HG02588 (cell line): ENCODE measurements around the gene COPS6.

Source experiments
- ATAC-seq: cut with Tn5 transposase; IDR thresholded peaks from one replicate; pipeline ENCODE4 v1.9.1; 2021; ENCODE audit warnings: mild to moderate bottlenecking, moderate library complexity; ENCODE audit not compliant: unreplicated experiment

Gene COPS6

DNA sequence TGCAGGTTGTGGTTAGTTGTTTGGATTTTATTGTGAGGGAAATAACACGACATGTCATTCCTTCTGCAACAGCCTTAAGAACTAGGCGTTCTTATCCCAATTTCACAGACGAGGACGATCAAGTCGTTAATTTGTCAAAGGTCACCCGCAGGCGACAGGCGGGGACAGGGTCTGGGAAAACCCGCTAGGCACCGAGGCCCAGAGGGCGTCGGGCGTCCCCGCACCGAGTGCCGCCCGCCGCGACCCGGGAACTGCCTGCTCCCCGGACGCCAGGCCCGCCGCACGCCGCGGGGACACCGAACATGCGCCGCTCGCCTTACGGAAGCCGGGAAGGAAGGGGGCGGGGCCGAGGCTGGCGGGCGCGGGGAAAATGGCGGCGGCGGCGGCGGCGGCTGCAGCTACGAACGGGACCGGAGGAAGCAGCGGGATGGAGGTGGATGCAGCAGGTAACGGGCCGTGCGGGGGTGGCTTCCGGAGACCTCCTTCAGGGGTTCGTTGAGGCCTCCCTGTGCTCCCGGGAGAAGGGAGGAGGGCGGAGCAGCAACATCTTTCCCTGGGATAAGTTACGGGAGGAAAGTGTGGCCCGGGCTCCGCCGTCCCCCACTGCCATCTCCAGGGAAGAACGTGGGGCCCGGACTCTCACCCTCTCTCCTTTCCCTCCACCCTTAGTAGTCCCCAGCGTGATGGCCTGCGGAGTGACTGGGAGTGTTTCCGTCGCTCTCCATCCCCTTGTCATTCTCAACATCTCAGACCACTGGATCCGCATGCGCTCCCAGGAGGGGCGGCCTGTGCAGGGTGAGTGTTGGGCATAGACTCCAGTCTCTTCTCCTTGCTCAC, at the start of gene COPS6:
COPS6 (plus strand) TSS at position 349 of the 837 bp plus-strand sequence; CDS start at position 371, 22 bp downstream.
- ATAC-seq, result peak; percentile 67

DNA sequence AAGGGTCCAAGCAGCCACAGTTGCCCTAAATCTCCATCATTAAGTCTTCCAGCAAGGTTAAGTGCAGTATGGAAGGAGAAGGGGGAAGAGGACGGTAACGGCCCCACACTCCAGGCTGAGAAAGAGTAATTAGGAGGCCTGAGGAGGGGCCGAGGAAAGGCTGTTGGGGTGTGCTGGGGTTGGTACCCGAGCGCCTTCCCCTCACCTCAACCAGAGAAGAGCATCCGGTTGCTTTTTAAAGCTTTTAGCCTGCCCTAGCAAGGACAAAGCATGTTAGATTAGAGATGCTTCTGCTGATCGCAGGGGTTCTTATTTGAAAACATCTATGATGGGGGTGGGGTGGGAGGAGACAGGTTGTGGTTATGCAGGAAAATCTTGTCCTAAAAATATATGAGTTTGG, 48.2 kb upstream of the COPS6 start:
- no peak for ATAC-seq

DNA sequence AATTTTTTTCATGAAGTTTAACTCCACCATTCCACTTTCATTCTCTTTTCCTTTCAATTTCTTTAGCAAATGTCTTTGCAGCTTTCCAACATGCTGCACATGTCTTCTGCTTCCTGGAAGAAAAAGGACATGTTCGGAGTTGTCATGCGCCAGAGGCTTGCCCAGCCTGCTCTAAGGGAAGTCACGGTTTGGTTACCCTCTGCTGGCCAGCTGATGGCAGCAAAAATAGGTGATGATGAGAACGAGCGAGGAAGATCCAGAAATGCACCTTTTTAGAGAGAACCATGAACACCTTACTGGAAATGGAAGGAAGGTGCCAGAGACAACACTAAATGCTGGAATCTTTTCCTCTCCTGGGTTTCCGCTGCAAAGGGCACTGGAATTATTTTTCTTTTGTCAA, 44.1 kb upstream of the COPS6 start:
- ATAC-seq, result no peak

DNA sequence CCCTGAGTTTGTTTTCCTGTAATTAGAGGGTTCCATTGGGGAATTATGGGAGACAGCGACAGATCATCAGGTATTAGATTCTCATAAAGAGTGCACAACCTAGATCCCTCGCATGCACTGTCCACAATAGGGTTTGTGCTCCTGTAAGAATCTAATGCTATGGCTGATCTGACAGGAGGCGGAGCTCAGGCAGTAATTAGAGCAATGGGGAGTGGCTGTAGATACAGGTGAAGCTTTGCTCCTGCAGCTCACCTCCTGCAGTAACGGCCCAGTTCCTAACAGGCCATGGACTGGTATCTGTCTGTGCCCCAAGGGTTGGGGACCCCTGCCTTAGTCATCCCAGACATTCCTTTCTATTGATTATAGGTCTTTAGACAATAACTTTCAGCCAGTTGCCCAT, 40.1 kb upstream of the COPS6 start:
- no peak for ATAC-seq

DNA sequence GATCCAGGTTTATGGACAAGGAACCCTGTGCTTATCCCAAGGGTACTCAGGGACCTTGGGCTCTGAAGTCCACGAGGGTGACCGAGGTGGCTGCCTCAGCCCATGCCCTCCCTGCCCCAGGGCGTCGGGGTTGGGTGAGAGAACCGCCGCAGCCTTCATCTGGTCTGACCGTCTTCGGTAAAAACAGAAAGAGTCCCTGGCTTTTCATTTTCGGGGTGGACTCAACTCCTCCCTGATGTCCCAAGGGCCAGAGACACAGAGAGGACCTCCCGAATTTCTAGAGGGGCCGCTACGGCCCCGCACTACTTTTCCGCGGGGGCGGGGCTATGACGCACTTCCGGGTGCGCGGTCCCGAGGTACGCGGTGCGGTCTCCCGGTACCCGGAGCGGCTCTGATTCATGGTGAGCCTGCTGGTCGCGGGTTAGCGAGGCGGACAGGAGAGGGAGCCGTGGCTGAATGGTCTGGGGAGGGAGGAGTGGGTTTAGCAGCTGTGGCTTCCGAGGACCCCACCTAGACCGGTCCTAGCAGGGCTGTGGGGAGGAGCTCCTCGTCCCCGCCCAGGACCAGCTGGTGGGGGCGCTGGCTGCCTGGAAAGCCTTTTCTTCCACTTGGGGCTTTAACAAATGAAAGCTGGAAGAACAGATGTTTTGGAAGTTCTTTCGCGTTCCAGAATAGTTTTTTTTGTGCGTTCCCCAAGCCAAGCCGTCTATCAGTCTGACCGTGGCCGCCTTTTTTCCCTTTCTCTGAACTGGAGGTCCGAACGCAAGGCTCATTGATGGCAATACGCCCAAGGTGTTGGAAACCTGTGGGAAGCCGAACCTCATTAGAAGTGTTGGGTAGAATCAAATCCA, 39.1 kb upstream of the COPS6 start, which contains the start of gene ZSCAN21:
ZSCAN21 (plus strand) TSS at position 334 of the 851 bp plus-strand sequence. CDS start 7,233 bp downstream, outside the sequence.
- peak; percentile 91 for ATAC-seq

DNA sequence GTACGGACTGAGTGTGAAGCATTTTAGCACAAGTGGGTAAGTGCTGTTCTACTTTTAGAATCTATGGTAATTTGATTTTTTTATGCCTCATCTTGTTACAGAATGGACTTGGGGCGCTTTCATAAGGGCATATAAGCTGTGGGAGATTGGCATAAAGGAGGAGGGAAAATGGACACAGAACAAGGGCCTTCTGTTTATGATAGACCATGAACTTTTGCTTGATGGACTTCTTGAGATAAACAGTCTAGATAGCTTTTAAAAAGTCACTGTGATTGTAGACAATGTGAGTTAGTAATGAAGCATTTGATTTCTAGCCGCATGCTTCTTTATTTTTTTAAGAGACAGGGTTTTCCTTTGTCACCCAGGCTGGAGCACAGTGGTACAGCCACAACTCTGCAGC, 37.2 kb upstream of the COPS6 start:
- ATAC-seq, result no peak

DNA sequence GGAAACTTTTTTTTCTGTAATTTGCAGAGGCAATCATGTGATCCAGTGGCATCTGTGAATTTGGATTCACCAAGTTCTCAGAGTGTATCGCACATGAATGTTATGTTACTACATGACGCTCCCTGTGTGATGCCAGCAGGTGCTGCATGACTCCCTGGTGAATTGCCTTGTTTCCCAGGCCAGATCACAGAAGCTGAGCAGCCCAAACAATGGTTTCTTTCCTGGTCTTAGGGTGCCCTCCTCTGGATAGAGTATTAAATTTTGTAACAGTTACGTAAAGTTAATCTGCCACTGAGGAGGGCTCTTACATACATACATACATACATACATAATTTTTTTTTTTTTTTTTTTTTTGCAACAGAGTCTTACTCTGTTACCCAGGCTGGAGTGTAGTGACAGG, 35.6 kb upstream of the COPS6 start:
- ATAC-seq, result no peak

DNA sequence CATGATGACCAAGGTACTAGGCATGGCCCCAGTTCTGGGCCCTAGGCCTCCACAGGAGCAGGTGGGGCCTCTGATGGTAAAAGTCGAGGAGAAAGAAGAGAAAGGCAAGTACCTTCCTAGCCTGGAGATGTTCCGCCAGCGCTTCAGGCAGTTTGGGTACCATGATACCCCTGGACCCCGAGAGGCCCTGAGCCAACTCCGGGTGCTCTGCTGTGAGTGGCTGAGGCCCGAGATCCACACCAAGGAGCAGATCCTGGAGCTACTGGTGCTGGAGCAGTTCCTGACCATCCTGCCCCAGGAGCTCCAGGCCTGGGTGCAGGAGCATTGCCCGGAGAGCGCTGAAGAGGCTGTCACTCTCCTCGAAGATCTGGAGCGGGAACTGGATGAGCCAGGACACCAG, 31.8 kb upstream of the COPS6 start:
- no peak for ATAC-seq

DNA sequence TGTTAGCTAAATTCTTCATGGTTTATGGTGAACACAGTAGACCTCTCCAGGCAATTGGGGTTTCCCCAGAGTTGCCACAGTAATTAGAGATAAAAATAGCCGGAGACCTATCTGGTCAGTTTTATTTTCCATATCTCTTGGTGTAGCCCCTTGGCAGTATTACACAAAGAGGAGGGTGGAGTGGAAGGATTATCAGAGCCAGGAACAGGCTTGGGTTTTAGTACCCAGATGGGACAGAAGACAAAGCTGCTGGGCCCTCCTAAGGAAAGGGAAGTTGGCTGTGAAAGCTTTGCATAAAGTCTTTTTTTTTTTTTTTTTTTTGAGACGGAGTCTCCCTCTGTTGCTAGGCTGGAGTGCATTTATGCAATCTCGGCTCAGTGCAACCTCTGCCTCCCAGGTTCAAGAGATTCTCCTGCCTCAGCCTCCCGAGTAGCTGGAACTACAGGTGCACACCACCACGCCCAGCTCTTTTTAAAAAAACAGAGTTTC, 29.5 kb upstream of the COPS6 start:
- no peak for ATAC-seq

DNA sequence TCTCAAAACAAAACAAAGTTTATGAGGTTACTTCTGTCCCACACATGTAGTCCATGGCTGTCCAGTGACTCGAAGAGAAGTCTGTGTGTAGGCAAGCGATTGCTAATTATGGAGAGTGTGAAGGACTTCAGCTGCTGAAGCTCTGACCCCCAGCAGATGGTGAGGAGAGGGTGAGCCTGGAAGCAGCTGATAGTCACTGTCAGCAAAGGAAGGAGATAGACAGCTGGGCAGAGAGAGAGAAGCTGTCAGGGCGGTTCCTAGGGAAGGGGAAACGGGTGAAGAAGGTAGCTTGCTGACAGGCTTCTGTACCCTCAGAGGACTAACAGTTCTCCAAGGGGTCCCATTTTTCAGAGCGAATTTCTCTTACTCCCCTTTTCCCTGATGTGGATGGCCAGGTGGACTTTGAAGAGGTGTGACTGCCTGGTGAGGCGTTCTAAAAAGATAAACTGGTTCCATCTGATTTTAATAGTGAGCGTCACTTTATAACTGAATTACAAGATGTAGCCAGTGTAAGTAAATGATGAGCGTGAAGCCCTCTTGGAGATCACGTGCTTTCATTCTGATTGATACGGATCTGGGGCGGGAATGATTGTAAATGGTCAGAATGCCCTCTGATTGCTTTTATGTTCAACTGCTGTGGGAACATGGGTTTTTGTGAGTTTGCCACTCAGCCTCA, 27.1 kb upstream of the COPS6 start:
- no peak for ATAC-seq

DNA sequence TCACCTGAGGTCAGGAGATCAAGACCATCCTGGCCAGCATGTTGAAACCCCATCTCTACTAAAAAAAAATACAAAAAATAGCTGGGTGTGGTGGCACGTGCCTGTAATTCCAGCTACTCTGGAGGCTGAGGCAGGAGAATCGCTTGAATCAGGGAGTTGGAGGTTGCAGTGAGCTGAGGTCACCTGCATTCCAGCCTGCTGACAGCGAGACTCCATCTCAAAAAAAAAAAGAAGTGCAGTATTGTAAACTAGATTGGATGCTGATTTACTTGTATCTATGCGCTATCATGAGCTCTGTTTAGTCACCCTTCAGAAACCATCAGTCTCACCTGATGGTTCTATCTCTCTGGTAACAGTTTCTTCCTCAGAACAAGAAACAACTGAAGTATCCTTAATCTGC, 25.4 kb upstream of the COPS6 start:
- no peak for ATAC-seq

DNA sequence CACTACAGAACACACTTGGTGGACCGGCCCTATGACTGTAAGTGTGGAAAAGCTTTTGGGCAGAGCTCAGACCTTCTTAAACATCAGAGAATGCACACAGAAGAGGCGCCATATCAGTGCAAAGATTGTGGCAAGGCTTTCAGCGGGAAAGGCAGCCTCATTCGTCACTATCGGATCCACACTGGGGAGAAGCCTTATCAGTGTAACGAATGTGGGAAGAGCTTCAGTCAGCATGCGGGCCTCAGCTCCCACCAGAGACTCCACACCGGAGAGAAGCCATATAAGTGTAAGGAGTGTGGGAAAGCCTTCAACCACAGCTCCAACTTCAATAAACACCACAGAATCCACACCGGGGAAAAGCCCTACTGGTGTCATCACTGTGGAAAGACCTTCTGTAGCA, 24.6 kb upstream of the COPS6 start:
- ATAC-seq, result no peak

DNA sequence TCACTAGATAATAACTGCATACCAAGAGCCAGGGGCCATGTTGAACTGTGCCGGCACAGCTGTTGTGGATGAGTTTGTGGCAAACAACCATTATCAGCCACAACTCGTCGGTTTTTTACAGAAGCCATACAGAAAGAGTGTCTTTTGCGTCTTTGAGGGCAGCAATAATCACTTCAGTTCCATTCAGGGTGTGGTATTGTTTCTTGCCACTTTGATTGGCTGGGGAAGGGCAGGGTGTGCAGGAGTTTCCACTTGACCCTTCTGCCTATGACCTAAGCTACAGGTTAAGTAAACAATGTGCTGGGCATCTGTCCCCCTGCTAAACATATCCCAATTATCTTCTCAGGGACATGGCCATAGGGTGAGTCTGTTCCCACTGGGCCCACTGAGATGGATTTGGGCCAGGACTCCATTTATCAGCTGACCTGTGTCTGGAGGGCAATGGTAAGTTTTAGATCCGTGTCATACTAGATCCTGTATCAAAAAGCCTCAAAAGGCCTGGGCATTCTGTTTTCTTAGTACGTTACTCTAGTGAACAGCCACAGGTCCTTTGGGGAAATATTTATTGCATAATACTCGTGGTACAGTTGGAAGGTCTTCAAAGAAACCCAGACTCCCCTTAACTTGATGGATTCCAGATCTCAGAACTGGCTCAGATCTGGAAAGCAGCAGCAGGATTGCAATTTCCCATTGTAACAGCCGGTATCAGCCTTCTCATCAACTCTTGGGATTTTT, 23.1 kb upstream of the COPS6 start:
- no peak for ATAC-seq

DNA sequence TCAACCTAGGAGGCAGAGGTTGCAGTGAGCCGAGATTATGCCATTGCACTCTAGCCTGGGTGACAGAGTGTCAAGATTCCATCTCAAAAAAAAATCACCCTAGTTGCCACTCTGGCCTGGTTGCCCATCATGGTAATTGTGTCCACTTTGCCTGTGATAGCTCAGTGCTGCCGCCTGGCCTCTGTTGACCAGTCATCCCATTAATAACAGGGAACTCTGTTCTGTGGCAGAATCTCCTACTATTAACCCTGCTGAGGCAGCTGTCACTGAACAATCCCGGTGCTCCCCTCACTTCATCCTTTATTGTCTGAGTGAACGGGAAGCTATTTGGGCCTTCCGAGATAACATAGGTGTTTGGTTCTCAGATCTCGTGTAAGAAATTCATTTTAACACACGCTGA, 21.8 kb upstream of the COPS6 start:
- ATAC-seq, result no peak

DNA sequence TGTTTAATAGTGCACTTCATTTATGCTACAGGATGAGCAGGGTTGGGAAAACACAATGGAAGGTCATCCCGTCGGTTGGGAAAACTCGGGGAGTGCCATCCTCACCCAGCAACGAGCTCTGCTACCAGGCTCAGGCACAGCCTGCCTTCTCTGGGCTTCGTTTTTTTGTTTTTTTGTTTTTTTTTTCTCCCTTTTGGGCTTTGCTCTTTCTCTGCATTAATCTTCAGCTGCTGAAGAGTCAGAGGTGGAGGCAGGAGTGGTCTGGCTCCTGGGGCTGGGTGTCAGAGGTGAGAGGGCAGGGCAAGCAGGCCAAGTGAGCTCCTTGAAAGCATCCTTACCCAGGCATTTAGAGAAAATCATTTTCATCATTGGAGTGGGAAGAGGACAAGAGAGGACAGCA, 18.8 kb upstream of the COPS6 start:
- no peak for ATAC-seq

DNA sequence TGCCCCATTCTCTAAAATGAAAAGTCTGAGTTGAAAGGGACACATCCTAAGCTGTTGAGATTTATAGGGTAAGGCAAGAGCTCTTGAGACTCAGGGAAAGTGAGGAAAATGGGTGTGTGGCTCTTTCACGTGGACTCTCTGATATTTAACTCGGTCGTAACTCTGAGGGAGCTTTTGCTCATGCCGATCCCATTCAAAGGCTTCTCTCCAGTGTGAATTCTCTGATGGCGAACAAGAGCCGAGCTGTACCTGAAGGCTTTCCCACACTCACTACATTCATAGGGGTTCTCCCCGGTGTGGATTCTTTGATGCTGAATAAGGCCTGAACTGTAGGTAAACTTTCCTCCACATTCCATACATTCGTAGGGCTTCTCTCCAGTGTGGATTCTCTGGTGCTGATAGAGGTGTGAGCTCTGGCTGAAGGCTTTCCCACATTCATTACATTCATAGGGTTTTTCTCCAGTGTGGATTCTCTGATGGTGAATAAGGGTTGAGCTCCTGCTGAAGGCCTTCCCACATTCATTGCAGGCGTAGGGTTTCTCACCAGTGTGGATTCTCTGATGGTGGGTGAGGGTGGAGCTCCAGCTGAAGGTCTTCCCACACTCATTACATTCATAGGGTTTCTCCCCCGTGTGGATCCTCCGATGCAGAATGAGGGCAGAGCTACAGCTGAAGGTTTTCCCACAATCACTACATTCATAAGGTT, 17.6 kb upstream of the COPS6 start:
- no peak for ATAC-seq

DNA sequence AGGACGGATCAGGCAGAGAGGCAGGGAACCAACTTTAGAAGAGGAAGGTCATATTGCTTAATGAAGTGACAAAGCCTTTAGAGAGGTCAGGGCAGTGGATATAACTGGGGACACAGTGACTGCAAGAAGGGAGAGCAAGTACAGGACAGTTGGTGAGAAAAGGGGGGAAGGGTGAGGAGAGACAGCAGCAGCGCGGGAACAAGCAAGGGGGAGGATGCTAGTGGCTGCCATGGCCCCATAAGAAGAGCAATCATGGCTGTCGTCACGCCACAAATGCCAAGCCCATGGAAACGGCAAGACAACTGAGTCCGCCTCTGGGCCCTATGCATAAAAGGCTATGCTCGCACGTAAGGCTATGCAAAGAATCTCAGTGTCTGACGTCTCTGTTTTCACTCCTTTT, 16.3 kb upstream of the COPS6 start:
- no peak for ATAC-seq

DNA sequence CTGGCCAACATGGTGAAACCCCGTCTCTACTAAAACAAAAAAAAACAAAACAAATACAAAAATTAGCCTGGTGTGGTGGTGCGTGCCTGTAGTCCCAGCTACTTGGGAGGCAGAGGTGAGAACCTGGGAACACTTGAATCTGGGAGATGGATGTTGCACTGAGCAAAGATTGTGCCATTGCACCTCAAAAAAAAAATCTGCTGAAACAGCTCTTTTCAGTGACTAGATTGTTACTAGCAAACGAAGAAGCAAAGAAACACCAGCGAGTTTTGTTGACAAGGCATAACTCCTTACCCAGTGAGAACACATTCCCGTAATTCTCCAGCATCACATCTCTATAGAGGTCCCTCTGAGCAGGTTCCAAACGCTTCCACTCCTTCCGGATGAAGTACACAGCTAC, 13.9 kb upstream of the COPS6 start:
- ATAC-seq, result no peak

DNA sequence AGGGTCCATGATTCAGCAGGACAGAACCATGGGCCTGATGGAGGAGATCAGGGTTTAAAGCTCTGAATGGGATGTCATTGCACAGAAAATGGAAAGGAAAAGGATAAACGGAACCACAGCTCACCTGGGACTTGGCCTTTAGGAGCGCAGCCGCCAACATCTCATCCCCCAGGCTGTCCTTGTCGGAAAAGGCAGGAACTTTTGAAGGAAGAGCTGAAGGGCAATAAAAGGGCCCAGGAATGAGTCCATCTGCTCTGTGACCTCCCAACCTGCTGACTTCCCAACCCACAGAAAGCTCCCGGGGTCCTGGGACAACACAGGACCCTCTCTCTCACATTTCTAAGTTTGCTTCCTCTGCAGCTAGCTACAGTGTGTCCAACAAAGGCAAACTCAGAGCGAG, 13.4 kb upstream of the COPS6 start:
- ATAC-seq, result no peak

DNA sequence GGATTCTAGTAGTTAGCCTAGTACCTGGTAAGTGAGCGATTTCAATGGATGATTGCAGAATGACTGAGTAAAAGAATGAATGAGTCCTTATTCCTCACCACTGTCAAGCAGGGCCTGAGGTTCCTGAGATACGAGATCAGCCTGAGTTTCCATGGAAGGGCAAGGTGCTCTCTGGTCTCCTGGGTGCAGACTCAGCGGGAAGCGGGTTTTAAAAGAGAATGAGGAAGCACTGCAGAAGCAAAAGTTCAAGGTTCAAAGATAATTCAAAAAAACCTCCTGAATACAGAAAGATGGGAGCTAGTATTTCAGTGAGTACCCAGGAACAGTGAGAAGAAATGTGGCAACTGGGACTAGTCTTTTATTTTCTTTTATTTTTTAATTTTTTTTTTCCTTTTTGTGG, 11.6 kb upstream of the COPS6 start:
- no peak for ATAC-seq
